Testis (tissue), 3 donors: ENCODE results near the gene SLC28A1. TPM values are rescaled to one million over a fixed set of nuclear protein-coding genes. Genes with fewer than 3 reads are reported as not detected.

Source experiments
- DNase-seq: peaks from one replicate; pipeline ENCODE4 v3.0.0-alpha.2; 2019
- H3K27ac ChIP-seq, 2 donors: fragments of 200-600 bp; sonication (generic); one replicate each; pipeline ENCODE4 v1.5.1; 2019
- H3K27me3 ChIP-seq: fragments of 200-600 bp; sonication (generic); one replicate; pipeline ENCODE4 v1.5.1; 2019
- H3K36me3 ChIP-seq: fragments of 200-600 bp; sonication (generic); one replicate; pipeline ENCODE4 v1.5.1; 2017; ENCODE audit warnings: low read depth; ENCODE audit errors: missing control alignments
- H3K4me1 ChIP-seq: fragments of 200-600 bp; sonication (generic); one replicate; pipeline ENCODE4 v1.5.1; 2019
- H3K4me3 ChIP-seq, 2 donors: fragments of 200-600 bp; sonication (generic); one replicate each; pipeline ENCODE4 v1.5.1; 2017 to 2019
- H3K9me3 ChIP-seq: fragments of 200-600 bp; sonication (generic); one replicate; pipeline ENCODE4 v1.5.1; 2017
- CTCF ChIP-seq, 3 experiments: fragments of 450-650 bp in 2 of 3; fragments of 200-600 bp in 1 of 3; sonication (generic) in 1 of 3; IDR thresholded peaks; one replicate each; pipeline ENCODE4 v1.5.1; 2016 to 2019; ENCODE audit warnings: antibody characterized with exemption in 3 of 3, mild to moderate bottlenecking in 2 of 3, moderate library complexity in 1 of 3
- POLR2A ChIP-seq: fragments of 450-650 bp; IDR thresholded peaks from one replicate; pipeline ENCODE4 v1.6.1; 2017; ENCODE audit warnings: antibody characterized with exemption, mild to moderate bottlenecking, moderate library complexity
- WGBS, 2 donors: methylation state at CpG; one replicate each; pipeline ENCODE4 v1.1.5; 2018; 5-methylcytosine and 5-hydroxymethylcytosine counted together
- intact Hi-C: fragments of 100-400 bp; cut with DNase I; formaldehyde crosslinking; loops from one replicate; pipeline ENCODE4 v1.15.1; 2023; ENCODE audit warnings: low total_unique reads
- polyA plus RNA-seq: library from polyadenylated mRNA; stranded (reverse); fragments of 350-450 nt; fragmentation: Illumina TruSeq; extraction: RNeasy Lipid Tissue Mini Kit (QIAGEN cat#74804); gene quantifications from one replicate; pipeline ENCODE4 v1.2.3, GENCODE V29; 2014; ENCODE audit warnings: low read depth, low replicate concordance; ENCODE audit not compliant: insufficient read depth
- total RNA-seq, 2 donors: library from RNA; depleted of rRNA; stranded (reverse); fragments of >200 nt; gene quantifications; one replicate each; pipeline ENCODE4 v1.2.3, GENCODE V29; 2016

The SLC28A1 gene
- total and polyA plus RNA-seq, 3 donors from 2014 or later, result 0.26 to 0.31 (median 0.31) TPM

DNA sequence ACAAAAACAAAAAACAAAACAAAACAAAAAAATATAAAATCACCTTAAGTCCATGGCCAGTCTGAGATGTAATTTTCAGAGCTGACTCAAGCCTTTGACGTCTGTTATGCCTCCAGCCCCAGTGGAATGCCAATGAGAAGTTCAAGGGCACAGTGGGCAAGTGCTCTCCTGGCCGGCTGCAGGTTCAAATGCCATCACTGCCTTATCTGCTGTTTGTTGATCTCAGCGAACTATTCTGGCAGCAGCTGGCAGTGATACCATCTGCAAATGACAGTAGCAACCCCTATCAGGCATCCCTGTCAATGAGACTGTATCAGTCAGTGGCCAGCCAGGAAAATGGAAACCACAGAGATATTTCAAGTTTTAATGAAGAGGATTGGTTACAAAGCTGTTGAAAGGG lies 86.4 kb downstream of the SLC28A1 start:
- H3K9me3 ChIP-seq, result no peaks in the 10 kb centered on the region
- no peaks in the 10 kb centered on the region for H3K27me3 ChIP-seq
- no peaks in the 10 kb centered on the region for H3K36me3 ChIP-seq
- no peak overlapping the region for H3K4me3 ChIP-seq
- H3K4me1 ChIP-seq, result no peaks in the 10 kb centered on the region
- no peak for TF ChIP-seq POLR2A
- TF ChIP-seq CTCF (IDR thresholded peaks at IDR 0.05), result no peak
- intact Hi-C loops, result no loop called here
- 71 to 76% methylated on average over 2 to 3 of the region's 3 CpGs for WGBS, 2 donors
- no peak overlapping the region for H3K27ac ChIP-seq
- DNase-seq, result no peak

DNA sequence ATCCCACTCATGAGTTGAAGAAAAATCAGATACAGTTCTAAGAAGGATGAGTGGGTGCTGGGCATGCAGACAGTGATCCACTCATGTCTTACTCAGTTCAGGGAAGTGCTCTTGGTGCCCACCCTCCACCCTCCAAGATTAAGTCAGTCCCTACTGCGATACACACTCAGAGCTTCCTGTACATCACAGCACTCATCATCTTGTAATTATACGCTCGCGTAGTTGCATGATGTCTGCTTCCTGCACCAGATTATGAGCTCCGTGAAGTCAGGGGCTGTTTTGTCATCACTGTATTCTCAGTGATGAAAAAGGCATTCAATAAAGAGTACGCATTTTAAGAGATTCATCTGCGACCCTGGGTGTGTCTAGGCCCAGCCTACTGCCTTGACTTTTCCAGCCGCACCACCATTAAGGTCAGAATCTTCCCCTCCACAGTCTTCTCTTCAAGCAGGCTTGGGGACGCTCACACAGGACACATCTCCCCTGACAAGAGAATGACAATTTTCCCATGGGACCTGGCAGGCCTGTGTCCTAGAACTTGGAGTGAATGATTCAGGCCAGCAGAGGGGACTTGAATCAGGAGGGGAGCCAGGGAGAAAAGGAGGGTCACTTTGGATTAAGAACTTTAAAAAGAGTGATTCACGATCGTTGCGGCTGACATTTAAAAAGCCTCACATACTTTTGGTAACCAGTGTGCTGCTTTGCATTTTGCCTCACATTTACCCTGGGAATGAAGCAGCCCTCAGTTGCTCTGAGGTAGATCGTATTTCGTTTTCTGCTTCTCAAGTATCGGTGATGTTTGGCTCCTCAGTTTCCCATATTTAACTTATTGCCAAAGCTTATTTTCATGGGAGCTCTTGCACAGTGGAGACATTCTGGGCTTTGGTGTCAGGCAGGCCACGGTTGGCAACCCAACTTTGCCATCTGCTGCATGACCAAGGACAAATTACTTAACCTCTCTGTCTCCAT lies 89.3 kb downstream of the SLC28A1 start:
- intact Hi-C loops, result no loop called here
- no peak for DNase-seq
- 90 to 91% methylated on average over 16 of the region's 16 CpGs for WGBS, 2 donors
- H3K27ac ChIP-seq, result no peak overlapping the region
- no peak for TF ChIP-seq POLR2A
- no peak for TF ChIP-seq CTCF (IDR thresholded peaks at IDR 0.05)
- H3K36me3 ChIP-seq, result no peaks in the 10 kb centered on the region
- no peaks in the 10 kb centered on the region for H3K4me1 ChIP-seq
- H3K9me3 ChIP-seq, result no peaks in the 10 kb centered on the region
- H3K4me3 ChIP-seq, result no peak overlapping the region
- no peaks in the 10 kb centered on the region for H3K27me3 ChIP-seq

- Histone ChIP-seq H3K27me3 (no peaks in the 10 kb centered on the region), H3K36me3 (no peaks in the 10 kb centered on the region), H3K9me3 (no peaks in the 10 kb centered on the region), H3K4me1 (peaks cover 4% of the 10 kb centered on the region), H3K4me3 (no peak overlapping the region), H3K27ac (no peak overlapping the region)
- WGBS, 2 donors, result 89 to 95% methylated on average over 4 to 5 of the region's 5 CpGs
- TF ChIP-seq CTCF (IDR thresholded peaks at IDR 0.05), result no peak
- TF ChIP-seq POLR2A, result no peak
- no peak for DNase-seq
- intact Hi-C loops, result no loop called here
Measured at GRCh38 chr15:84975871-84976351, 91.4 kb downstream of the SLC28A1 start.

- intact Hi-C loops, result no loop called here
- WGBS, 2 donors, result 92 to 96% methylated on average over 10 of the region's 10 CpGs
- no peaks in the 10 kb centered on the region for H3K27me3 ChIP-seq
- H3K36me3 ChIP-seq, result no peaks in the 10 kb centered on the region
- H3K4me3 ChIP-seq, result no peak overlapping the region
- DNase-seq, result no peak
- H3K4me1 ChIP-seq, result peaks cover 4% of the 10 kb centered on the region
- TF ChIP-seq POLR2A (no peak), CTCF (IDR thresholded peaks at IDR 0.05) (no peak)
- H3K27ac ChIP-seq, result no peak overlapping the region
- no peaks in the 10 kb centered on the region for H3K9me3 ChIP-seq
Measured at GRCh38 chr15:84976746-84977345, 92.4 kb downstream of the SLC28A1 start.
